ENCODE measurements around the gene MTM1. TPM values are rescaled to one million over a fixed set of nuclear protein-coding genes. Genes with fewer than 3 reads are reported as not detected.

MTM1 gene
- polyA plus RNA-seq, 2 of the 4 experiments (the other 2 are of a cell fraction) = 8.5 to 9.0 TPM

DNA sequence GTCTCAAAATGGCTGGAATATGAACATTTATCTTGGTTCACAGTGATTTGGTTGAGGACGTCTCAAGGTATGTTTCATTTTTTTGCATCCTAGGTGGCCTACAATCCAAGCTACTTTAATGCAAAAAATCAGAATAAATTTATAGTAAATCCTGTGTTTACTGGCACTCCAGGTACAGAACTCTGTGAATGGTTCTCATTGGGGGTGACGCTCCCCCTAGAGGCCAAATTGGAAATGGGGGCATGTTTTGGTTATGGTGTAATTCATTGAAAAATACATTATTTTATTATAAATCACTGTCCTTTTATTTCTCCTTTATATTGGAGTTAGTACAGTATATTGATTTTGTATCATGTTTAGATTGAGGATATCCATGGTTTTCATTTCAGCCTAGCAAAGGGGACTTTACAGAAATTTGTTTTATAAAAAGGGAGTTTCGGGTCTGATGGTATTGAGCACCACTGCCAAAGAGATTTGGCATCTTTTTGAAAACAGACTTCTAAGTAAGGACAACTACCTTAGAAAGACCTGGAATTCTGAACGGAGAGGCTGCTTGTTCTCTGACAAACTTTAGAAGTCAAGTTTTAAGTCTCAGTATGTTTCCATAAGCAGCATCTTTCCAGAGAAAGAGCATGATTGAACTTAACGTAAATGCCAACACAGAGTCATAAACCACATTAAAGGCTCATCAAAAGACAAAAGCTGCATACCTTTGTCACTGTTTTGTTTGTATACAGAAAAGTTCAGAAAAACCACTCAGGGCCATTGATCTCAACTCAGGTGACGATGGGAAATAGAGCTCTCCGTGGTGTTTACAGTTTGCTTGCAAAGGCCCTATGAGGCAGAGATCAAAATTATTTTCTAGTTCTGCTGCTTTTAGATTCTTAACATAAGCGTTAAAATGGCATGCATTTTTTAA, 19.4 kb downstream of the MTM1 start:
- peak; percentile 15 to 22 for DNase-seq (ENCODE audit: low read depth in 1 of 2, low spot score in 1 of 2)
- ATAC-seq = peak in 1 of 2 experiments; percentile 66; a peak in 3 of 6 replicates
- ChIA-PET POLR2A (no interaction called here), CTCF (interaction anchor here (0.6 to 2.1 kb wide), 14 partner anchors 8 to 625 kb away, joined by 3 to 7 read pairs (median 3); partner anchors contain the start of gene MTM1)
- FAIRE-seq = peak; percentile 68
- no peak overlapping the region for H3K4me3 ChIP-seq
- H3K4me1 ChIP-seq = no peaks in the 10 kb centered on the region
- H3K27ac ChIP-seq = no peak overlapping the region
- no peaks in the 10 kb centered on the region for H3K9me3 ChIP-seq
- TF ChIP-seq, protein P1, sequence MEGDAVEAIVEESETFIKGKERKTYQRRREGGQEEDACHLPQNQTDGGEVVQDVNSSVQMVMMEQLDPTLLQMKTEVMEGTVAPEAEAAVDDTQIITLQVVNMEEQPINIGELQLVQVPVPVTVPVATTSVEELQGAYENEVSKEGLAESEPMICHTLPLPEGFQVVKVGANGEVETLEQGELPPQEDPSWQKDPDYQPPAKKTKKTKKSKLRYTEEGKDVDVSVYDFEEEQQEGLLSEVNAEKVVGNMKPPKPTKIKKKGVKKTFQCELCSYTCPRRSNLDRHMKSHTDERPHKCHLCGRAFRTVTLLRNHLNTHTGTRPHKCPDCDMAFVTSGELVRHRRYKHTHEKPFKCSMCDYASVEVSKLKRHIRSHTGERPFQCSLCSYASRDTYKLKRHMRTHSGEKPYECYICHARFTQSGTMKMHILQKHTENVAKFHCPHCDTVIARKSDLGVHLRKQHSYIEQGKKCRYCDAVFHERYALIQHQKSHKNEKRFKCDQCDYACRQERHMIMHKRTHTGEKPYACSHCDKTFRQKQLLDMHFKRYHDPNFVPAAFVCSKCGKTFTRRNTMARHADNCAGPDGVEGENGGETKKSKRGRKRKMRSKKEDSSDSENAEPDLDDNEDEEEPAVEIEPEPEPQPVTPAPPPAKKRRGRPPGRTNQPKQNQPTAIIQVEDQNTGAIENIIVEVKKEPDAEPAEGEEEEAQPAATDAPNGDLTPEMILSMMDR (IDR thresholded peaks at IDR 0.05) = peak; percentile 58
- TF ChIP-seq SREBF2 (IDR thresholded peaks at IDR 0.05) (no peak), RNF2 (IDR thresholded peaks at IDR 0.05; ENCODE audit: borderline replicate concordance, low read depth) (no peak), NPAS2 (CRISPR knock-in tag; IDR thresholded peaks at IDR 0.05; ENCODE audit: borderline replicate concordance) (no peak), NFE2L2 (conservative IDR thresholded peaks at IDR 0.05; ENCODE audit: low read length) (no peak), HEYL (CRISPR knock-in tag; IDR thresholded peaks at IDR 0.05) (no peak), NR3C1 (IDR thresholded peaks at IDR 0.05) (no peak), FOSL2 (IDR thresholded peaks at IDR 0.05) (no peak), FOSL2 (CRISPR knock-in tag; IDR thresholded peaks at IDR 0.05) (no peak), HOXA7 (CRISPR knock-in tag; IDR thresholded peaks at IDR 0.05) (no peak), EP300 (IDR thresholded peaks at IDR 0.05) (no peak), KDM1A (IDR thresholded peaks at IDR 0.05; ENCODE audit: low read depth) (no peak), RARB (CRISPR knock-in tag; IDR thresholded peaks at IDR 0.05) (no peak), RAD21 (conservative IDR thresholded peaks at IDR 0.05 in 1 of 2, IDR thresholded peaks at IDR 0.05 in 1 of 2) (peak; percentile 54 to 56), EHMT2 (IDR thresholded peaks at IDR 0.05; ENCODE audit: low read depth) (no peak), JUNB (IDR thresholded peaks at IDR 0.05) (no peak), ZFP36 (IDR thresholded peaks at IDR 0.05; ENCODE audit: borderline replicate concordance, partially characterized antibody) (no peak), ZC3H11A (IDR thresholded peaks at IDR 0.05) (no peak), SMC3 (IDR thresholded peaks at IDR 0.05) (peak; percentile 43; the same call in 2 of the 3 replicates)
- TF ChIP-seq, protein P2, sequence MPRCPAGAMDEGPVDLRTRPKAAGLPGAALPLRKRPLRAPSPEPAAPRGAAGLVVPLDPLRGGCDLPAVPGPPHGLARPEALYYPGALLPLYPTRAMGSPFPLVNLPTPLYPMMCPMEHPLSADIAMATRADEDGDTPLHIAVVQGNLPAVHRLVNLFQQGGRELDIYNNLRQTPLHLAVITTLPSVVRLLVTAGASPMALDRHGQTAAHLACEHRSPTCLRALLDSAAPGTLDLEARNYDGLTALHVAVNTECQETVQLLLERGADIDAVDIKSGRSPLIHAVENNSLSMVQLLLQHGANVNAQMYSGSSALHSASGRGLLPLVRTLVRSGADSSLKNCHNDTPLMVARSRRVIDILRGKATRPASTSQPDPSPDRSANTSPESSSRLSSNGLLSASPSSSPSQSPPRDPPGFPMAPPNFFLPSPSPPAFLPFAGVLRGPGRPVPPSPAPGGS (IDR thresholded peaks at IDR 0.05) = no peak
- no peak overlapping the region for H3K4me2 ChIP-seq
- WGBS (ENCODE audit: missing lambda C conversion rate) = 57% methylated on average over 8 of the region's 8 CpGs

DNA sequence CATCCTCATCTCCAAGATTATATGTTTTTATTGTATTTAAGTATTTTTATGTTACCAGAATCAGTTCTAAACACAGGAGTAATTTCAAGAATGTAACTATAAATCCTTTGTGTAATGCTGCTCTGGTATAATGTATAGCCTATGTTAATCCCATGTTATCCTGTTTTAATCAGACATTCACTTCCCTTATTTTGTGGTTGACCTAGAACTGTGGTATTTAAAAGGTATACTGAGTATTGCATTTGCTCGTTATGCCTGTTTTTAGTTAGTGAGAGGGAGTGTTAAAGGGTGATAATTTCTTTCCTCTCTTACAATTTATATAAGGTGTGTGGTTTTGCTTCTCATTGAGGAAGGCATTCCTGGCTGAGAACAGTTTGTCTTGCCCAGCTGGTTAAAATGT, 26.2 kb downstream of the MTM1 start:
- CTCF ChIA-PET = interaction anchor here (1.5 kb wide), 1 partner anchor 9 kb away, joined by 3 read pairs; no protein-coding TSS in a partner anchor
- TF ChIP-seq GATA3 (IDR thresholded peaks at IDR 0.05; ENCODE audit: borderline replicate concordance) (no peak), ZSCAN20 (CRISPR knock-in tag; IDR thresholded peaks at IDR 0.05) (no peak), EHF (CRISPR knock-in tag; IDR thresholded peaks at IDR 0.05) (no peak), MYC (IDR thresholded peaks at IDR 0.05; ENCODE audit: borderline replicate concordance, low read length) (no peak), MAZ (IDR thresholded peaks at IDR 0.05; ENCODE audit: borderline replicate concordance, low read depth, low read length) (no peak)
- TF ChIP-seq, protein P3, sequence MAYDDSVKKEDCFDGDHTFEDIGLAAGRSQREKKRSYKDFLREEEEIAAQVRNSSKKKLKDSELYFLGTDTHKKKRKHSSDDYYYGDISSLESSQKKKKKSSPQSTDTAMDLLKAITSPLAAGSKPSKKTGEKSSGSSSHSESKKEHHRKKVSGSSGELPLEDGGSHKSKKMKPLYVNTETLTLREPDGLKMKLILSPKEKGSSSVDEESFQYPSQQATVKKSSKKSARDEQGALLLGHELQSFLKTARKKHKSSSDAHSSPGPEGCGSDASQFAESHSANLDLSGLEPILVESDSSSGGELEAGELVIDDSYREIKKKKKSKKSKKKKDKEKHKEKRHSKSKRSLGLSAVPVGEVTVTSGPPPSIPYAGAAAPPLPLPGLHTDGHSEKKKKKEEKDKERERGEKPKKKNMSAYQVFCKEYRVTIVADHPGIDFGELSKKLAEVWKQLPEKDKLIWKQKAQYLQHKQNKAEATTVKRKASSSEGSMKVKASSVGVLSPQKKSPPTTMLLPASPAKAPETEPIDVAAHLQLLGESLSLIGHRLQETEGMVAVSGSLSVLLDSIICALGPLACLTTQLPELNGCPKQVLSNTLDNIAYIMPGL (CRISPR knock-in tag; IDR thresholded peaks at IDR 0.05; ENCODE audit: borderline replicate concordance) = no peak
- TF ChIP-seq, protein P4, sequence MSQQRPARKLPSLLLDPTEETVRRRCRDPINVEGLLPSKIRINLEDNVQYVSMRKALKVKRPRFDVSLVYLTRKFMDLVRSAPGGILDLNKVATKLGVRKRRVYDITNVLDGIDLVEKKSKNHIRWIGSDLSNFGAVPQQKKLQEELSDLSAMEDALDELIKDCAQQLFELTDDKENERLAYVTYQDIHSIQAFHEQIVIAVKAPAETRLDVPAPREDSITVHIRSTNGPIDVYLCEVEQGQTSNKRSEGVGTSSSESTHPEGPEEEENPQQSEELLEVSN (IDR thresholded peaks at IDR 0.05; ENCODE audit: borderline replicate concordance, low read depth) = no peak
- TF ChIP-seq, protein P5, sequence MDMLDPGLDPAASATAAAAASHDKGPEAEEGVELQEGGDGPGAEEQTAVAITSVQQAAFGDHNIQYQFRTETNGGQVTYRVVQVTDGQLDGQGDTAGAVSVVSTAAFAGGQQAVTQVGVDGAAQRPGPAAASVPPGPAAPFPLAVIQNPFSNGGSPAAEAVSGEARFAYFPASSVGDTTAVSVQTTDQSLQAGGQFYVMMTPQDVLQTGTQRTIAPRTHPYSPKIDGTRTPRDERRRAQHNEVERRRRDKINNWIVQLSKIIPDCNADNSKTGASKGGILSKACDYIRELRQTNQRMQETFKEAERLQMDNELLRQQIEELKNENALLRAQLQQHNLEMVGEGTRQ (IDR thresholded peaks at IDR 0.05) = no peak
- TF ChIP-seq, protein P6, sequence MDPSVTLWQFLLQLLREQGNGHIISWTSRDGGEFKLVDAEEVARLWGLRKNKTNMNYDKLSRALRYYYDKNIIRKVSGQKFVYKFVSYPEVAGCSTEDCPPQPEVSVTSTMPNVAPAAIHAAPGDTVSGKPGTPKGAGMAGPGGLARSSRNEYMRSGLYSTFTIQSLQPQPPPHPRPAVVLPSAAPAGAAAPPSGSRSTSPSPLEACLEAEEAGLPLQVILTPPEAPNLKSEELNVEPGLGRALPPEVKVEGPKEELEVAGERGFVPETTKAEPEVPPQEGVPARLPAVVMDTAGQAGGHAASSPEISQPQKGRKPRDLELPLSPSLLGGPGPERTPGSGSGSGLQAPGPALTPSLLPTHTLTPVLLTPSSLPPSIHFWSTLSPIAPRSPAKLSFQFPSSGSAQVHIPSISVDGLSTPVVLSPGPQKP (IDR thresholded peaks at IDR 0.05; ENCODE audit: low read depth, low read length) = no peak
- Histone ChIP-seq H3K4me2 (no peak overlapping the region), H3K4me3 (no peak overlapping the region), H3K27ac (no peak overlapping the region), H3K4me1 (no peaks in the 10 kb centered on the region), H3K9me3 (no peaks in the 10 kb centered on the region)
- DNase-seq (ENCODE audit: low read depth in 1 of 2, low spot score in 1 of 2) (no peak), ATAC-seq (no peak), FAIRE-seq (no peak)
- POLR2A ChIA-PET = no interaction called here
- 75% methylated on average over 1 of the region's 1 CpG for WGBS (ENCODE audit: missing lambda C conversion rate)

Measured in A549 (cell line).